MM.1S (cell line): Measurements from ENCODE around the gene PADI1.

Experiments used
- CTCF ChIP-seq: fragments of 300-600 bp; sonication (generic); IDR thresholded peaks from 2 replicates; pipeline ENCODE4 v1.5.1; 2016; ENCODE audit warnings: antibody characterized with exemption, low read length, mixed read lengths
- EZH2 ChIP-seq: fragments of 300-600 bp; sonication (generic); optimal IDR thresholded peaks from 2 replicates; pipeline ENCODE3; 2017; ENCODE audit warnings: low read depth, mild to moderate bottlenecking, antibody characterized with exemption, low read length, mixed read lengths
- EZH2phosphoT487 ChIP-seq: fragments of 300-600 bp; sonication (generic); IDR thresholded peaks from 2 replicates; pipeline ENCODE4 v1.6.1; 2018; ENCODE audit warnings: antibody characterized with exemption, low read length

- TF ChIP-seq CTCF, result no peak
- no peak for TF ChIP-seq EZH2
- TF ChIP-seq EZH2phosphoT487, result no peak
These were observed 4.7 kb upstream of the PADI1 start for GRCh38 chr1:17200246-17200645.
